K562 (cell line): Measurements from ENCODE around the gene CBX2. TPM values are rescaled to one million over a fixed set of nuclear protein-coding genes. Genes with fewer than 3 reads are reported as not detected.

Source experiments
- E2F8 ChIP-seq: fragments of 450-650 bp; IDR thresholded peaks from 2 replicates; pipeline ENCODE4 v1.7.1; 2018; ENCODE audit warnings: mild to moderate bottlenecking, low read depth; ENCODE audit not compliant: partially characterized antibody
- HDAC2 ChIP-seq: fragments of 450-650 bp; IDR thresholded peaks from 2 replicates; pipeline ENCODE4 v1.6.1; 2016; ENCODE audit warnings: mild to moderate bottlenecking
- HDAC6 ChIP-seq: IDR thresholded peaks from 2 replicates; pipeline ENCODE4 v1.6.1; 2012; ENCODE audit warnings: low read depth, mild to moderate bottlenecking, control low read depth, inconsistent platforms, low read length, moderate library complexity
- KLF16 ChIP-seq: IDR thresholded peaks from 2 replicates; pipeline ENCODE4 v1.6.1; 2016; ENCODE audit warnings: antibody characterized with exemption
- MCM2 ChIP-seq: fragments of 450-650 bp; IDR thresholded peaks from 2 replicates; pipeline ENCODE4 v1.6.1; 2017; ENCODE audit warnings: low read depth, mild to moderate bottlenecking
- PHF8 ChIP-seq: fragments of 200-600 bp; sonication (generic); IDR thresholded peaks from 2 replicates; pipeline ENCODE4 v1.6.1; 2012; ENCODE audit warnings: mixed run types, mild to moderate bottlenecking, inconsistent platforms, low read length, moderate library complexity, borderline replicate concordance
- RAD21 ChIP-seq, 2 experiments: fragments of 250-450 bp in 1 of 2; fragments of 450-650 bp in 1 of 2; sonication (Bioruptor Pico) in 1 of 2; formaldehyde crosslinking in 1 of 2; IDR thresholded peaks in 1 of 2; conservative IDR thresholded peaks in 1 of 2; 2 replicates each; pipeline versions ENCODE4 v1.4.0 to v1.8.0; 2020 to 2022; ENCODE audit warnings: mild to moderate bottlenecking in 2 of 2, moderate library complexity in 1 of 2
- REST ChIP-seq, 2 experiments: fragments of 450-650 bp; formaldehyde crosslinking in 1 of 2; IDR thresholded peaks; 2 replicates each; pipeline versions ENCODE4 v1.4.0 to v1.6.1; 2014 to 2020; ENCODE audit warnings: mild to moderate bottlenecking in 2 of 2, borderline replicate concordance in 1 of 2, low read depth in 1 of 2
- SP1 ChIP-seq: sonication (generic); formaldehyde crosslinking; IDR thresholded peaks from 2 replicates; pipeline ENCODE4 v1.8.1; 2022; ENCODE audit warnings: mild to moderate bottlenecking, missing genetic modification reagents
- SRF ChIP-seq, 2 experiments: fragments of 250-450, 450-650 bp in 1 of 2; sonication (Bioruptor Pico) in 1 of 2; sonication (generic) in 1 of 2; formaldehyde crosslinking; IDR thresholded peaks; 2 replicates each; pipeline versions ENCODE4 v1.5.0 to v1.5.1; 2020 to 2022; ENCODE audit warnings: mild to moderate bottlenecking in 1 of 2, missing genetic modification reagents in 1 of 2
- SUPT5H ChIP-seq: fragments of 450-650 bp; IDR thresholded peaks from 2 replicates; pipeline ENCODE4 v1.6.1; 2016
- TFAP4 ChIP-seq: sonication (generic); formaldehyde crosslinking; IDR thresholded peaks from 2 replicates; pipeline ENCODE4 v1.8.0; 2022; ENCODE audit warnings: missing genetic modification reagents, mild to moderate bottlenecking, moderate library complexity, borderline replicate concordance
- XRCC5 ChIP-seq: fragments of 200-400 bp; formaldehyde crosslinking; IDR thresholded peaks from 2 replicates; pipeline ENCODE4 v1.6.1; 2017; ENCODE audit warnings: low read depth, mild to moderate bottlenecking, low read length
- ZNF41 ChIP-seq: fragments of 250-450 bp; sonication (Bioruptor Pico); conservative IDR thresholded peaks from 2 replicates; pipeline ENCODE4 v1.4.0; 2020; ENCODE audit warnings: mild to moderate bottlenecking
- polyA plus RNA-seq, 8 experiments: library from polyadenylated mRNA; depleted of rRNA in 4 of 8; stranded (reverse) in 5 of 8; unstranded in 3 of 8; fragments of >200 nt; fragmentation: Nextera tagmentation in 2 of 8; fragmentation: Illumina TruSeq in 1 of 8; extraction: Ambion mirVana in 2 of 8; extraction: Trizol in 1 of 8; gene quantifications; 2 replicates each; pipeline versions ENCODE4 v1.2.1 to v1.2.3, GENCODE V29; 2011 to 2014; ENCODE audit warnings: inconsistent platforms in 1 of 8, missing spikeins in 1 of 8
- total RNA-seq, 7 experiments: library from RNA; depleted of rRNA in 6 of 7; stranded (reverse); fragments of >200 nt in 6 of 7; fragmentation: Illumina TruSeq in 2 of 7; extraction: Trizol in 2 of 7; gene quantifications; 2 replicates each; pipeline versions ENCODE4 v1.2.1 to v1.2.3, GENCODE V29; 2011 to 2021; ENCODE audit warnings: low replicate concordance in 1 of 7

Gene CBX2
- total and polyA plus RNA-seq, 9 of the 15 experiments (the other 6 are each of a cell fraction or from before 2014, with no cell fraction given), result 0.66 to 26.9 (median 13.9) TPM

GRCh38 chr17:79741751-79742588 lies 36.0 kb upstream of the CBX2 start (continued):
- peak; percentile 62; the same call in 1 of the 2 replicates for TF ChIP-seq REST (IDR thresholded peaks at IDR 0.05; ENCODE audit: borderline replicate concordance)
- TF ChIP-seq REST (CRISPR knock-in tag; IDR thresholded peaks at IDR 0.05; ENCODE audit: low read depth), result no peak
- TF ChIP-seq RAD21 (CRISPR knock-in tag; conservative IDR thresholded peaks at IDR 0.05 in 1 of 2, IDR thresholded peaks at IDR 0.05 in 1 of 2), result peak; percentile 55 to 77
- TF ChIP-seq SP1 (CRISPR knock-in tag), result peak; percentile 57; the same call in 1 of the 2 replicates
- TF ChIP-seq PHF8, result no peak
- TF ChIP-seq HDAC6, result no peak
- TF ChIP-seq XRCC5, result peak; percentile 76; the same call in 1 of the 2 replicates
- TF ChIP-seq E2F8, result no peak
- TF ChIP-seq HDAC2, result no peak
- peak; percentile 63; the same call in 1 of the 2 replicates for TF ChIP-seq KLF16
- TF ChIP-seq ZNF41 (CRISPR knock-in tag), result no peak
- TF ChIP-seq SRF (CRISPR knock-in tag; IDR thresholded peaks at IDR 0.05), result no peak
- peak; percentile 98 for TF ChIP-seq TFAP4 (CRISPR knock-in tag)
- no peak for TF ChIP-seq MCM2
- no peak for TF ChIP-seq SUPT5H
